ENCODE measurements around the gene FAM20C. TPM values are rescaled to one million over a fixed set of nuclear protein-coding genes. Genes with fewer than 3 reads are reported as not detected.

Gene FAM20C
- total RNA-seq, 4 donors from 2014 or later: 9.6 to 35.3 (median 18.6) TPM

DNA sequence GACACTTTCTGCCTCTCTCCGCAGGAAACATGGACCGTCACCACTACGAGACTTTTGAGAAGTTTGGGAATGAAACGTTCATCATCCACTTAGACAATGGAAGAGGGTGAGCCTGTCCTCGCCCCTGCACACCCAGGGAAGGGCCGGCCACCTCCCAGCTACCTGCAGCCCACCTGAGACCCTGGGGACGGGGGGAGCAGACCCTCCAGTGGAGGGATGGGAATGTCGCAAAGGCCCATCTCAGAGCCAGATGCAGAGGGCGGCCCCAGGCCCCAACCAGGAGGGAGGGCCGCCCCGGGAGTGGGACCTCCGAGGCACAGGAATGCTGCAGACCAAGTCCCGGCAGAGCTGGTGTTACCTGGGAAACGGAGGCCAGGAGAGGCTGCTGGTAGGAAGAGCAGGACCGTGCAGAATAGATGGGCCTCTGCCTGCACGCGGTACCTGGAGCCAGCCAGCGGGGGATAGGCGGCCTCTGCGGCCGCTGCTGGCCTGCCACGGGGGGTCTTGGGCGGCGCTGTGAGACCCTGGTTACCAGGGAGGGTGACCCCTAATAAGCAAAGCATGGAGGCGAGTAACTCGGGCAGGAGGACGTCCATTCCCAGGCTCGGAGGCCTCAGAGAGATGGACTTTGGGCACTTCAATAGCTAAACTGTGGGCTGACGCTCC lies 64.7 kb downstream of the FAM20C start:
- TF ChIP-seq, protein P1, sequence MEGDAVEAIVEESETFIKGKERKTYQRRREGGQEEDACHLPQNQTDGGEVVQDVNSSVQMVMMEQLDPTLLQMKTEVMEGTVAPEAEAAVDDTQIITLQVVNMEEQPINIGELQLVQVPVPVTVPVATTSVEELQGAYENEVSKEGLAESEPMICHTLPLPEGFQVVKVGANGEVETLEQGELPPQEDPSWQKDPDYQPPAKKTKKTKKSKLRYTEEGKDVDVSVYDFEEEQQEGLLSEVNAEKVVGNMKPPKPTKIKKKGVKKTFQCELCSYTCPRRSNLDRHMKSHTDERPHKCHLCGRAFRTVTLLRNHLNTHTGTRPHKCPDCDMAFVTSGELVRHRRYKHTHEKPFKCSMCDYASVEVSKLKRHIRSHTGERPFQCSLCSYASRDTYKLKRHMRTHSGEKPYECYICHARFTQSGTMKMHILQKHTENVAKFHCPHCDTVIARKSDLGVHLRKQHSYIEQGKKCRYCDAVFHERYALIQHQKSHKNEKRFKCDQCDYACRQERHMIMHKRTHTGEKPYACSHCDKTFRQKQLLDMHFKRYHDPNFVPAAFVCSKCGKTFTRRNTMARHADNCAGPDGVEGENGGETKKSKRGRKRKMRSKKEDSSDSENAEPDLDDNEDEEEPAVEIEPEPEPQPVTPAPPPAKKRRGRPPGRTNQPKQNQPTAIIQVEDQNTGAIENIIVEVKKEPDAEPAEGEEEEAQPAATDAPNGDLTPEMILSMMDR (IDR thresholded peaks at IDR 0.05 in 4 of 5, conservative IDR thresholded peaks at IDR 0.05 in 1 of 5): no peak
- TF ChIP-seq POLR2A (IDR thresholded peaks at IDR 0.05): no peak
- intact Hi-C loops (cut with DNase I; ENCODE audit: low total_unique reads): no loop called here
- DNase-seq: no peak

DNA sequence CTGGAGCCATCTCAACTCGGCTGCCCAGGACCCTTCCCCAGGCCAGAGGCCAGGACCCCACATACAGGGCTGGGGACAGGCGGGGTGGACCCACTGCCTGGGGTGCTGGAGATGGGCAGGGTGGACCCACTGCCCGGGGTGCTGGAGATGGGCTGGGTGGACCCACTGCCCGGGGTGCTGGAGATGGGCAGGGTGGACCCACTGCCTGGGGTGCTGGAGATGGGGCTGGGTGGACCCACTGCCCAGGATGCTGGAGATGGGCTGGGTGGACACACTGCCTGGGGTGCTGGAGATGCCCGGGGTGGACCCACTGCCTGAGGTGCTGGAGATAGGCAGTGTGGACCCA lies 65.2 kb downstream of the FAM20C start:
- TF ChIP-seq, protein P1 (IDR thresholded peaks at IDR 0.05 in 4 of 5, conservative IDR thresholded peaks at IDR 0.05 in 1 of 5): no peak
- no peak for TF ChIP-seq POLR2A (IDR thresholded peaks at IDR 0.05)
- Histone ChIP-seq H3K9me3 (no peaks in the 10 kb centered on the region), H3K27ac (no peak overlapping the region), H3K4me1 (peaks cover 0 to 4% of the 10 kb centered on the region in 2 donors), H3K4me3 (no peak overlapping the region), H3K36me3 (peaks cover 0 to 53% of the 10 kb centered on the region in 2 donors), H3K27me3 (no peaks in the 10 kb centered on the region)
- no peak for ATAC-seq
- intact Hi-C loops (cut with DNase I; ENCODE audit: low total_unique reads): no loop called here
- no peak for DNase-seq
- in situ Hi-C loops (cut with MboI; ENCODE audit: low sequenced_read_pairs in 4 of 4): no loop called here

More for the DNA sequence above, 64.7 kb downstream of the FAM20C start:
- in situ Hi-C loops (cut with MboI; ENCODE audit: low sequenced_read_pairs in 4 of 4): no loop called here
- peaks cover 0 to 4% of the 10 kb centered on the region in 2 donors for H3K4me1 ChIP-seq
- no peak for ATAC-seq
- H3K36me3 ChIP-seq: peaks cover 0 to 58% of the 10 kb centered on the region in 2 donors
- no peaks in the 10 kb centered on the region for H3K9me3 ChIP-seq
- H3K27me3 ChIP-seq: no peaks in the 10 kb centered on the region
- H3K4me3 ChIP-seq: no peak overlapping the region
- H3K27ac ChIP-seq: no peak overlapping the region

DNA sequence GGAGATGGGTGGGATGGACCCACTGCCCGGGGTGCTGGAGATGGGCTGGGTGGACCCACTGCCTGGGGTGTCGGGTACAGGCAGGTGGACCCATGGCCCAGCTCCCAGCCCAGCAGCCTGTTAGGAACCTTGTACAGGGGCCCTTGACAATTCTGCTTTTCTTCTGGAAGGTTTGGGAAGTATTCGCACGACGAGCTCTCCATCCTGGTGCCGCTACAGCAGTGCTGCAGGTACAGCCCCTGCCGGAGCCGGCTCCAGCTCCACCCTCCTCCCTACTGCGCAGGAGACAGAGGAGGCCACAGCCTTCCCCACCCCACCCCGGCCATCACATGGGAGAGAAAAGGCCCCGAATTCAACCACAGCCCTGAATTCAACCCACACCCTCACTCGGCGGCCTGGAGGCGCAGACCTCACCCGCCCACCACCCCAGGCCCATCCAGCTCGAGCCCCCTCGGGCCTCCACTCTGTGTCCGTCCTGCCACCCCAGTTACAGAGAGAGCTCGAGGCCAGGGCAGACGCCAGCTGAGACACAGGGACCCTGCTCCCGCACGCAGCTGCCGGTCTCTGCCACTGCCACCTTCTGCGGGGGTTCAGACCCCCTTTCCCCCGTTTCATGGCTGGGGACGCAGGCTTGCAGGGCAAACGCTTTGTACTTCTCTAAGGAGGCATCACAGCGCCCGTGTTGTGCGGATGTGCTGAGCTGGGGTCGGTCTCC lies 66.3 kb downstream of the FAM20C start:
- in situ Hi-C loops (cut with MboI; ENCODE audit: low sequenced_read_pairs in 4 of 4): no loop called here
- ATAC-seq (no peak), DNase-seq (no peak)
- Histone ChIP-seq H3K4me3 (no peak overlapping the region), H3K4me1 (peaks cover 0 to 1% of the 10 kb centered on the region in 2 donors), H3K9me3 (no peaks in the 10 kb centered on the region), H3K36me3 (peaks cover 0 to 53% of the 10 kb centered on the region in 2 donors), H3K27me3 (no peaks in the 10 kb centered on the region), H3K27ac (no peak overlapping the region)
- TF ChIP-seq, protein P1 (IDR thresholded peaks at IDR 0.05 in 4 of 5, conservative IDR thresholded peaks at IDR 0.05 in 1 of 5): no peak
- TF ChIP-seq POLR2A (IDR thresholded peaks at IDR 0.05): no peak
- intact Hi-C loops (cut with DNase I; ENCODE audit: low total_unique reads): no loop called here

DNA sequence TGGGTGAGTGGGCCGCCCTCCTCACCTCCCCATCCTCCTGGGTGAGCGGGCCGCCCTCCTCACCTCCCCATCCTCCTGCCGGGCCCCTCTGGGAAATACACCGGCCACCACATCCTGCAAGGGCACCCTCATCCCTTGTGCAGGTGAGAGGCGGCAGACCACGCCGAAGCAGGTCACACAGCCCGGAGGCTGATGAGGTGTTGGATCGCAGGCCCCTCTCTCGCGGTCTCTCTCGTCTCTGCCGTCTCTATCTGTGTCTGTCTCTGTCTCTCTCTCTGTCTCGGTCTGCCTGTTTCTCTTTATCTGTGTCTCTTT lies 66.8 kb downstream of the FAM20C start:
- no peak for DNase-seq
- peaks cover 0 to 53% of the 10 kb centered on the region in 2 donors for H3K36me3 ChIP-seq

More for the DNA sequence above, 66.8 kb downstream of the FAM20C start:
- Histone ChIP-seq H3K27ac (no peak overlapping the region), H3K9me3 (no peaks in the 10 kb centered on the region), H3K4me3 (no peak overlapping the region), H3K27me3 (no peaks in the 10 kb centered on the region), H3K4me1 (no peaks in the 10 kb centered on the region)
- no peak for ATAC-seq
- in situ Hi-C loops (cut with MboI; ENCODE audit: low sequenced_read_pairs in 4 of 4) (no loop called here), intact Hi-C loops (cut with DNase I; ENCODE audit: low total_unique reads) (no loop called here)
- TF ChIP-seq POLR2A (IDR thresholded peaks at IDR 0.05): no peak
- TF ChIP-seq, protein P1 (IDR thresholded peaks at IDR 0.05 in 4 of 5, conservative IDR thresholded peaks at IDR 0.05 in 1 of 5): no peak

All from gastrocnemius medialis (tissue), 4 donors.